CD4-positive, alpha-beta T cell treated with Interleukin-15 for 1 hour (primary cell): ENCODE data around the gene GRIK2.

Source experiments
- DNase-seq: peaks from one replicate; pipeline ENCODE4 v3.0.0-alpha.2; 2020

The GRIK2 gene

GRCh38 chr6:101462576-101462975, 69.1 kb downstream of the GRIK2 start:
- DNase-seq: no peak

GRCh38 chr6:101465863-101466262, 72.4 kb downstream of the GRIK2 start:
- DNase-seq: no peak

- no peak for DNase-seq
These were observed 83.9 kb downstream of the GRIK2 start for GRCh38 chr6:101477436-101477835.

GRCh38 chr6:101478891-101479290, 85.4 kb downstream of the GRIK2 start:
- DNase-seq: no peak

GRCh38 chr6:101482606-101483005, 89.1 kb downstream of the GRIK2 start:
- no peak for DNase-seq

GRCh38 chr6:101484781-101485180, 91.3 kb downstream of the GRIK2 start:
- DNase-seq: no peak

- DNase-seq: no peak
These were observed 92.6 kb downstream of the GRIK2 start for GRCh38 chr6:101486124-101486523.

GRCh38 chr6:101486726-101487125, 93.2 kb downstream of the GRIK2 start:
- no peak for DNase-seq

- DNase-seq: no peak
These were observed 95.9 kb downstream of the GRIK2 start for GRCh38 chr6:101489456-101489855.

GRCh38 chr6:101490857-101491256, 97.3 kb downstream of the GRIK2 start:
- no peak for DNase-seq

- DNase-seq: no peak
These were observed 109.3 kb downstream of the GRIK2 start for GRCh38 chr6:101502818-101503217.

GRCh38 chr6:101509536-101509935, 116.0 kb downstream of the GRIK2 start:
- no peak for DNase-seq

GRCh38 chr6:101513181-101513580, 119.7 kb downstream of the GRIK2 start:
- DNase-seq: no peak

- DNase-seq: no peak
These were observed 123.1 kb downstream of the GRIK2 start for GRCh38 chr6:101516578-101516977.

- DNase-seq: no peak
These were observed 124.1 kb downstream of the GRIK2 start for GRCh38 chr6:101517632-101518031.

- no peak for DNase-seq
These were observed 128.7 kb downstream of the GRIK2 start for GRCh38 chr6:101522254-101522653.

- no peak for DNase-seq
These were observed 134.0 kb downstream of the GRIK2 start for GRCh38 chr6:101527467-101527866.

GRCh38 chr6:101528801-101529200, 135.3 kb downstream of the GRIK2 start:
- DNase-seq: no peak

GRCh38 chr6:101531538-101531937, 138.0 kb downstream of the GRIK2 start:
- no peak for DNase-seq

GRCh38 chr6:101534386-101534785, 140.9 kb downstream of the GRIK2 start:
- no peak for DNase-seq

- no peak for DNase-seq
These were observed 141.3 kb downstream of the GRIK2 start for GRCh38 chr6:101534821-101535220.

GRCh38 chr6:101537753-101538316, 144.3 kb downstream of the GRIK2 start:
- no peak for DNase-seq

- DNase-seq: no peak
These were observed 146.2 kb downstream of the GRIK2 start for GRCh38 chr6:101539510-101540245.

- no peak for DNase-seq
These were observed 148.4 kb downstream of the GRIK2 start for GRCh38 chr6:101541894-101542293.

GRCh38 chr6:101543796-101544195, 150.3 kb downstream of the GRIK2 start:
- DNase-seq: no peak
